ENCODE results near the gene STEAP1B.
"Not testable (repeated sequence)": the region's sequence is repeated elsewhere in the genome, so short reads cannot be mapped to it uniquely, and the experiment has no call there.

DNA sequence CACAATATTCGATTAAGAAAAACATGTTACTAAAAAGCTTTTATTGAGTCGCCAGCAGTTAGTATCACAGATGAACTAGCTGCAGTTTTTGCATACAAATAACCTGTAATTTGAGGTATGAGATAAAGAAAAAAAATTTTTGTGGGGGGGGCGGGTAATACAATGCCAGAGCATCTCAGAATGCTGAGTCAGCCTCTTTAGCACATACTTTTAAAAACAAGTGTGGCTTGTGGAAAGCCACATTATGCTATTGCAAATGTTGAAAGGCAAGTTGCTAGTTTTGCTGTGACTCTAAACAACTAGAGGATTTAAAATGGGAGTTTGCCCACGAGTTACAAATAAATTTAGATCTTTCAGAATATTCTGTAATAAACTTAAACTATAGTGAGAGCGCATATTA, 2.1 kb upstream of the STEAP1B start:
- TF ChIP-seq CTCF (conservative IDR thresholded peaks at IDR 0.05 in 1 of 2, IDR thresholded peaks at IDR 0.05 in 1 of 2; ENCODE audit: extremely low read depth in 1 of 2, insufficient read depth in 1 of 2, low read depth in 1 of 2, low read length in 2 of 2); EZH2 (IDR thresholded peaks at IDR 0.05; ENCODE audit: borderline replicate concordance, low read length): not testable (repeated sequence)
